Measurements from ENCODE around the gene SLC39A11. TPM values are rescaled to one million over a fixed set of nuclear protein-coding genes. Genes with fewer than 3 reads are reported as not detected.

Gene SLC39A11
- total RNA-seq, 1 experiment from 2014 or later = 18.9 TPM

GRCh38 chr17:72862276-72862999, 230.1 kb downstream of the SLC39A11 start (continued):
- TF ChIP-seq E2F1 (CRISPR knock-in tag; IDR thresholded peaks at IDR 0.05) (no peak), ESRRA (CRISPR knock-in tag; IDR thresholded peaks at IDR 0.05; ENCODE audit: borderline replicate concordance) (no peak), GTF2I (CRISPR knock-in tag; conservative IDR thresholded peaks at IDR 0.05) (no peak), TEAD4 (CRISPR knock-in tag; IDR thresholded peaks at IDR 0.05) (no peak)
- TF ChIP-seq, protein P1, sequence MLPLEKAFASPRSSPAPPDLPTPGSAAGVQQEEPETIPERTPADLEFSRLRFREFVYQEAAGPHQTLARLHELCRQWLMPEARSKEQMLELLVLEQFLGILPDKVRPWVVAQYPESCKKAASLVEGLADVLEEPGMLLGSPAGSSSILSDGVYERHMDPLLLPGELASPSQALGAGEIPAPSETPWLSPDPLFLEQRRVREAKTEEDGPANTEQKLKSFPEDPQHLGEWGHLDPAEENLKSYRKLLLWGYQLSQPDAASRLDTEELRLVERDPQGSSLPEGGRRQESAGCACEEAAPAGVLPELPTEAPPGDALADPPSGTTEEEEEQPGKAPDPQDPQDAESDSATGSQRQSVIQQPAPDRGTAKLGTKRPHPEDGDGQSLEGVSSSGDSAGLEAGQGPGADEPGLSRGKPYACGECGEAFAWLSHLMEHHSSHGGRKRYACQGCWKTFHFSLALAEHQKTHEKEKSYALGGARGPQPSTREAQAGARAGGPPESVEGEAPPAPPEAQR (CRISPR knock-in tag; IDR thresholded peaks at IDR 0.05) = no peak

- TF ChIP-seq ZNF423 (CRISPR knock-in tag; IDR thresholded peaks at IDR 0.05) (no peak), ZNF219 (CRISPR knock-in tag; IDR thresholded peaks at IDR 0.05; ENCODE audit: borderline replicate concordance) (no peak), ZNF121 (CRISPR knock-in tag; IDR thresholded peaks at IDR 0.05) (no peak), MYBL2 (CRISPR knock-in tag; IDR thresholded peaks at IDR 0.05) (no peak), FOXP1 (CRISPR knock-in tag; IDR thresholded peaks at IDR 0.05; ENCODE audit: borderline replicate concordance) (no peak), SP1 (CRISPR knock-in tag; conservative IDR thresholded peaks at IDR 0.05) (no peak)
- TF ChIP-seq, protein P2, sequence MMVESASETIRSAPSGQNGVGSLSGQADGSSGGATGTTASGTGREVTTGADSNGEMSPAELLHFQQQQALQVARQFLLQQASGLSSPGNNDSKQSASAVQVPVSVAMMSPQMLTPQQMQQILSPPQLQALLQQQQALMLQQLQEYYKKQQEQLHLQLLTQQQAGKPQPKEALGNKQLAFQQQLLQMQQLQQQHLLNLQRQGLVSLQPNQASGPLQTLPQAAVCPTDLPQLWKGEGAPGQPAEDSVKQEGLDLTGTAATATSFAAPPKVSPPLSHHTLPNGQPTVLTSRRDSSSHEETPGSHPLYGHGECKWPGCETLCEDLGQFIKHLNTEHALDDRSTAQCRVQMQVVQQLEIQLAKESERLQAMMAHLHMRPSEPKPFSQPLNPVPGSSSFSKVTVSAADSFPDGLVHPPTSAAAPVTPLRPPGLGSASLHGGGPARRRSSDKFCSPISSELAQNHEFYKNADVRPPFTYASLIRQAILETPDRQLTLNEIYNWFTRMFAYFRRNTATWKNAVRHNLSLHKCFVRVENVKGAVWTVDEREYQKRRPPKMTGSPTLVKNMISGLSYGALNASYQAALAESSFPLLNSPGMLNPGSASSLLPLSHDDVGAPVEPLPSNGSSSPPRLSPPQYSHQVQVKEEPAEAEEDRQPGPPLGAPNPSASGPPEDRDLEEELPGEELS (CRISPR knock-in tag; IDR thresholded peaks at IDR 0.05) = no peak
- TF ChIP-seq, protein P3, sequence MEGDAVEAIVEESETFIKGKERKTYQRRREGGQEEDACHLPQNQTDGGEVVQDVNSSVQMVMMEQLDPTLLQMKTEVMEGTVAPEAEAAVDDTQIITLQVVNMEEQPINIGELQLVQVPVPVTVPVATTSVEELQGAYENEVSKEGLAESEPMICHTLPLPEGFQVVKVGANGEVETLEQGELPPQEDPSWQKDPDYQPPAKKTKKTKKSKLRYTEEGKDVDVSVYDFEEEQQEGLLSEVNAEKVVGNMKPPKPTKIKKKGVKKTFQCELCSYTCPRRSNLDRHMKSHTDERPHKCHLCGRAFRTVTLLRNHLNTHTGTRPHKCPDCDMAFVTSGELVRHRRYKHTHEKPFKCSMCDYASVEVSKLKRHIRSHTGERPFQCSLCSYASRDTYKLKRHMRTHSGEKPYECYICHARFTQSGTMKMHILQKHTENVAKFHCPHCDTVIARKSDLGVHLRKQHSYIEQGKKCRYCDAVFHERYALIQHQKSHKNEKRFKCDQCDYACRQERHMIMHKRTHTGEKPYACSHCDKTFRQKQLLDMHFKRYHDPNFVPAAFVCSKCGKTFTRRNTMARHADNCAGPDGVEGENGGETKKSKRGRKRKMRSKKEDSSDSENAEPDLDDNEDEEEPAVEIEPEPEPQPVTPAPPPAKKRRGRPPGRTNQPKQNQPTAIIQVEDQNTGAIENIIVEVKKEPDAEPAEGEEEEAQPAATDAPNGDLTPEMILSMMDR (IDR thresholded peaks at IDR 0.05) = no peak
- Mint-ChIP-seq H3K27ac (no peak overlapping the region), H3K36me3 (peaks cover 23% of the 10 kb centered on the region), H3K4me1 (0 out of 2 replicates have a peak, but pooled peaks cover 2% of the 10 kb centered on the region), H3K27me3 (ENCODE audit: low read depth) (no peaks in the 10 kb centered on the region; the same call in 1 of the 2 replicates), H3K4me3 (no peak overlapping the region), H3K9me3 (peaks cover 34% of the 10 kb centered on the region)
- ChIA-PET POLR2A (no interaction called here), CTCF (no interaction called here)
- ATAC-seq (no peak), DNase-seq (ENCODE audit: low spot score) (no peak)
Observed at GRCh38 chr17:72861811-72862210, 230.7 kb downstream of the SLC39A11 start.

GRCh38 chr17:72860778-72861177, 231.7 kb downstream of the SLC39A11 start:
- Mint-ChIP-seq H3K4me3 (no peak overlapping the region), H3K9me3 (peaks cover 24% of the 10 kb centered on the region), H3K4me1 (0 out of 2 replicates have a peak, but pooled peaks cover 2% of the 10 kb centered on the region), H3K27ac (no peak overlapping the region), H3K36me3 (peaks cover 12% of the 10 kb centered on the region), H3K27me3 (ENCODE audit: low read depth) (no peaks in the 10 kb centered on the region; the same call in 1 of the 2 replicates)
- CTCF ChIA-PET = no interaction called here
- ATAC-seq = no peak
- TF ChIP-seq TCF7 (CRISPR knock-in tag; IDR thresholded peaks at IDR 0.05; ENCODE audit: low read depth) (no peak), ELF4 (CRISPR knock-in tag; IDR thresholded peaks at IDR 0.05; ENCODE audit: low read depth) (no peak), ZNF281 (CRISPR knock-in tag; IDR thresholded peaks at IDR 0.05) (no peak), RORB (CRISPR knock-in tag; IDR thresholded peaks at IDR 0.05) (no peak), PREB (CRISPR knock-in tag; IDR thresholded peaks at IDR 0.05; ENCODE audit: borderline replicate concordance) (no peak), ZNF423 (CRISPR knock-in tag; IDR thresholded peaks at IDR 0.05) (no peak), ZNF425 (CRISPR knock-in tag; conservative IDR thresholded peaks at IDR 0.05) (no peak)
- no peak for DNase-seq (ENCODE audit: low spot score)
- POLR2A ChIA-PET = no interaction called here
